Astrocyte (in vitro differentiated cells and primary cell): ENCODE data around the gene CREB3L2.

Experiments used
- EZH2 ChIP-seq: IDR thresholded peaks from 2 replicates; pipeline ENCODE4 v1.6.1; 2012; ENCODE audit warnings: mild to moderate bottlenecking, low read length, inconsistent platforms; ENCODE audit not compliant: insufficient read depth
- TF ChIP-seq, protein P1 (sequence below): IDR thresholded peaks from 2 replicates; pipeline ENCODE4 v1.5.1; 2011; ENCODE audit warnings: low read depth, mild to moderate bottlenecking, inconsistent platforms, low read length, moderate library complexity; ENCODE audit not compliant: insufficient read depth

GRCh38 chr7:137925754-137926153, 76.1 kb downstream of the CREB3L2 start:
- TF ChIP-seq, protein P1, sequence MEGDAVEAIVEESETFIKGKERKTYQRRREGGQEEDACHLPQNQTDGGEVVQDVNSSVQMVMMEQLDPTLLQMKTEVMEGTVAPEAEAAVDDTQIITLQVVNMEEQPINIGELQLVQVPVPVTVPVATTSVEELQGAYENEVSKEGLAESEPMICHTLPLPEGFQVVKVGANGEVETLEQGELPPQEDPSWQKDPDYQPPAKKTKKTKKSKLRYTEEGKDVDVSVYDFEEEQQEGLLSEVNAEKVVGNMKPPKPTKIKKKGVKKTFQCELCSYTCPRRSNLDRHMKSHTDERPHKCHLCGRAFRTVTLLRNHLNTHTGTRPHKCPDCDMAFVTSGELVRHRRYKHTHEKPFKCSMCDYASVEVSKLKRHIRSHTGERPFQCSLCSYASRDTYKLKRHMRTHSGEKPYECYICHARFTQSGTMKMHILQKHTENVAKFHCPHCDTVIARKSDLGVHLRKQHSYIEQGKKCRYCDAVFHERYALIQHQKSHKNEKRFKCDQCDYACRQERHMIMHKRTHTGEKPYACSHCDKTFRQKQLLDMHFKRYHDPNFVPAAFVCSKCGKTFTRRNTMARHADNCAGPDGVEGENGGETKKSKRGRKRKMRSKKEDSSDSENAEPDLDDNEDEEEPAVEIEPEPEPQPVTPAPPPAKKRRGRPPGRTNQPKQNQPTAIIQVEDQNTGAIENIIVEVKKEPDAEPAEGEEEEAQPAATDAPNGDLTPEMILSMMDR = no peak
- TF ChIP-seq EZH2 = no peak
